ENCODE results near the gene TNIK. TPM values are rescaled to one million over a fixed set of nuclear protein-coding genes. Genes with fewer than 3 reads are reported as not detected.

The TNIK gene
- total and polyA plus RNA-seq, 2 of the 13 experiments (the other 11 are each of a cell fraction or from before 2014, with no cell fraction given): 0.15 to 0.22 TPM

DNA sequence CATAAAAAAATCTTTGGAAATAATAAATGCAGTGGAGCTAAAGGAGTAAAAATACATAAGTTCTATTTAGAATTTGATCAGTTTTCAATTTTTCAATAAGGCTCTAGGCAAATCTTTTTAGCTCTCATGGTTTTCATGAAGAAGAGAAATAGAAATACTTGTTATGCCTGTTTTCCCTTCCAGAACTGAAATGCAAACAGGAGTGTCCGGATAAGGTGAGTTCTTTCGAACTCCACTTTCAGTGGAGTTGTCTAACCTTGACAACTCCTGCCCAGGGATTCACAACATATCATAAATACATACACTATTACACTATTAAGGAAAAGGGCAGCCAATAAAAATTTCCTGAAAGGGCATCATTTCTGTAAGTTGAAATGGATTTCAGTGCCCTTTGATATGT lies 217.3 kb downstream of the TNIK start:
- ChIA-PET CTCF (ENCODE audit: low intra/inter-chr PET ratio, low total read pairs) (no interaction called here), POLR2A (no interaction called here)
- TF ChIP-seq NFYC (CRISPR knock-in tag; IDR thresholded peaks at IDR 0.05) (no peak), HOXA9 (CRISPR knock-in tag; IDR thresholded peaks at IDR 0.05; ENCODE audit: borderline replicate concordance) (no peak), ZNF333 (CRISPR knock-in tag; IDR thresholded peaks at IDR 0.05; ENCODE audit: borderline replicate concordance) (no peak), ETV6 (CRISPR knock-in tag; conservative IDR thresholded peaks at IDR 0.05) (no peak), ZSCAN30 (CRISPR knock-in tag; IDR thresholded peaks at IDR 0.05) (no peak), ZFP62 (CRISPR knock-in tag; IDR thresholded peaks at IDR 0.05) (no peak), U2AF1 (optimal IDR thresholded peaks at IDR 0.05; ENCODE audit: low read depth, low read length) (no peak), TRIM24 (CRISPR knock-in tag; IDR thresholded peaks at IDR 0.05) (no peak), ZNF451 (CRISPR knock-in tag; IDR thresholded peaks at IDR 0.05) (no peak), SMAD1 (CRISPR knock-in tag; IDR thresholded peaks at IDR 0.05; ENCODE audit: borderline replicate concordance, low read depth) (no peak), TP53 (CRISPR knock-in tag; conservative IDR thresholded peaks at IDR 0.05) (no peak), KDM5B (CRISPR knock-in tag; IDR thresholded peaks at IDR 0.05; ENCODE audit: borderline replicate concordance) (no peak), POLR2A (IDR thresholded peaks at IDR 0.05; ENCODE audit: insufficient read depth in 1 of 2, low read depth in 2 of 2, low read length in 2 of 2) (no peak), ELF3 (CRISPR knock-in tag; IDR thresholded peaks at IDR 0.05) (no peak), ZKSCAN8 (CRISPR knock-in tag; IDR thresholded peaks at IDR 0.05; ENCODE audit: borderline replicate concordance) (no peak), ZNF589 (CRISPR knock-in tag; conservative IDR thresholded peaks at IDR 0.05) (no peak), TAF1 (CRISPR knock-in tag; IDR thresholded peaks at IDR 0.05) (no peak)
- no peaks in the 10 kb centered on the region for H3K36me3 ChIP-seq (replicated peaks in 1 of 2; ENCODE audit: control insufficient read depth in 1 of 2, insufficient read depth in 2 of 2, low read length in 2 of 2)
- intact Hi-C loops (cut with micrococcal nuclease; ENCODE audit: unreplicated experiment) (no loop called here), in situ Hi-C loops (cut with HindIII; ENCODE audit: extremely low pct_ligation_motif_present, low pct_unique_long_range_greater_than_20kb) (no loop called here)
- ATAC-seq (no peak), DNase-seq (ENCODE audit: low spot score) (no peak), FAIRE-seq (no peak)
- no peaks in the 10 kb centered on the region for H3K4me1 ChIP-seq (ENCODE audit: insufficient read depth, low read length)
- no peaks in the 10 kb centered on the region; a peak in 1 of 5 replicates for H3K27me3 ChIP-seq (ENCODE audit: control insufficient read depth in 1 of 2, insufficient read depth in 2 of 2, low read length in 2 of 2)
- no peak overlapping the region for H3K9ac ChIP-seq (ENCODE audit: insufficient read depth, low read depth, low read length)
- no peak overlapping the region for H3K27ac ChIP-seq (ENCODE audit: extremely low read length, insufficient read depth, low read length)
- no peak overlapping the region for H2AFZ ChIP-seq (ENCODE audit: low read length)
- 80% methylated on average over 2 of the region's 2 CpGs for WGBS (ENCODE audit: low lambda C conversion rate)
- no peak overlapping the region for H3K4me3 ChIP-seq (replicated peaks in 1 of 3; ENCODE audit: insufficient read depth in 1 of 3, low read depth in 2 of 3, low read length in 3 of 3)
- no TSS peak for BruUV-seq (replicated peaks)
- H4K20me1 ChIP-seq (ENCODE audit: insufficient read depth, low read length): no peaks in the 10 kb centered on the region
- no peak overlapping the region for H3K4me2 ChIP-seq (ENCODE audit: low read depth, low read length)
- no peaks in the 10 kb centered on the region for H3K9me3 ChIP-seq (ENCODE audit: low read length)
- no peaks in the 10 kb centered on the region for H3K79me2 ChIP-seq (ENCODE audit: insufficient read depth, low read length)

All from HepG2 (cell line).